Activated naive CD4-positive, alpha-beta T cell treated with anti-CD3 and anti-CD28 coated beads, Interleukin-2, amount 10 ng/mL, durations not matched to agents 7 days and 5 days (primary cell): ENCODE results near the gene CCDC8.
"Not testable (repeated sequence)": the region's sequence is repeated elsewhere in the genome, so short reads cannot be mapped to it uniquely, and the experiment has no call there.

Experiments
- CTCF ChIA-PET: fragments of 350-600 bp; sonication (Branson Sonifier 250); formaldehyde crosslinking; loops from one replicate; lab custom pipeline; 2021; ENCODE audit warnings: antibody characterized with exemption; lab: Charles Lee
- DNase-seq: peaks from one replicate; pipeline ENCODE4 v3.0.0-alpha.2; 2020
- H3K27ac Mint-ChIP-seq: one replicate; pipeline ENCODE4 v1.8.0; 2021; ENCODE audit warnings: mild to moderate bottlenecking, moderate library complexity, mixed read lengths
- H3K27me3 Mint-ChIP-seq: one replicate; pipeline ENCODE4 v1.8.0; 2021; ENCODE audit warnings: mild to moderate bottlenecking, mixed read lengths
- H3K36me3 Mint-ChIP-seq: one replicate; pipeline ENCODE4 v1.8.0; 2021; ENCODE audit warnings: mixed read lengths
- H3K4me1 Mint-ChIP-seq: one replicate; pipeline ENCODE4 v1.8.0; 2021; ENCODE audit warnings: mixed read lengths
- H3K4me3 Mint-ChIP-seq: one replicate; pipeline ENCODE4 v1.8.0; 2021; ENCODE audit warnings: mild to moderate bottlenecking, moderate library complexity, mixed read lengths
- H3K9me3 Mint-ChIP-seq: one replicate; pipeline ENCODE4 v1.8.0; 2021; ENCODE audit warnings: mixed read lengths

CCDC8 gene

DNA sequence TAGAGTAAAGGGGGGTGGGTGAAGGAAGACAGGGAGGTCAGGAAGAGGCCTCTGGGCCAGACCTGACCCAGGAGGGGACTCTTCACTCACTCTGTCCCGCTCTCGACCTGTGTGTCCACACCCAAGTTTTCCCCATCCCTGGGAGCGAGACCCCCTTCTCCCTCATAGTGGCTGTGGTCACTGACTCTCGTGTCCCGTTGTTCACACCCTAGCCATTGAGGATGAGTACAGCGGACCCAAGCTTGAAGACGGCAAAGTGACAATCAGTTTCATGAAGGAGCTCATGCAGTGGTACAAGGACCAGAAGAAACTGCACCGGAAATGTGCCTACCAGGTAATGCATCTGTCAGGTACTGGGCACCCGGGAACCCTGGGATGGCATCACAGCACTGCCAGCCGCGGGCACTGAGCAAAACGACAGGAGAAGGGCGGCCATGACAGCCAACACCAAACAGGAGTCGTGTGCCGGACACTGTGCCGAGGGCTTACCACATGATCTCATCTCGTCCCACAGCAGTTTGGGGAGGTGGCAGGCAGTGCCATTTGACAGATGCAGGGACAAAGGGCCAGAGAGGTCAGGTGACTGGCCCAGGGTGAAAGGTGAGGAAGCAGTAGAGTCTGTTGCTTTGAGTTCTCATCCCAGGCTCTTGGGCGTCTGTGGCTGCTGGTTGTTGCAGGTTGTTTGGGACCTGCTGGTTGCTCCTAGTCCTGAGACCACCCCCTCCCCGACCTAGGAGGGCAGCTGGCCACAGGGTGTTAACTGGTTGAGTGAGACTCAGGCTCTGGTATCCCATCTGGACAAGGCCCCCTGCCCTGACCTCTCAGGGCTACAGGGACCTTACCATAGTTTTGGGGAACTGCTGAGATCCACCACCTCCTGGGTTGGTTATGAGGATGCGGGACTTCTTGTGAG lies 36.9 kb downstream of the CCDC8 start:
- peak; percentile 11 for DNase-seq
- H3K27me3 Mint-ChIP-seq: no peaks in the 10 kb centered on the region
- no peak overlapping the region for H3K4me3 Mint-ChIP-seq
- no peak overlapping the region for H3K27ac Mint-ChIP-seq
- CTCF ChIA-PET: interaction anchor here (0.7 to 1.6 kb wide), 2 partner anchors 8 to 30 kb away, joined by 3 to 9 read pairs; partner anchors contain the start of gene PPP5C
- peaks cover 10% of the 10 kb centered on the region for H3K4me1 Mint-ChIP-seq
- H3K36me3 Mint-ChIP-seq: peaks cover 45% of the 10 kb centered on the region
- no peaks in the 10 kb centered on the region for H3K9me3 Mint-ChIP-seq

DNA sequence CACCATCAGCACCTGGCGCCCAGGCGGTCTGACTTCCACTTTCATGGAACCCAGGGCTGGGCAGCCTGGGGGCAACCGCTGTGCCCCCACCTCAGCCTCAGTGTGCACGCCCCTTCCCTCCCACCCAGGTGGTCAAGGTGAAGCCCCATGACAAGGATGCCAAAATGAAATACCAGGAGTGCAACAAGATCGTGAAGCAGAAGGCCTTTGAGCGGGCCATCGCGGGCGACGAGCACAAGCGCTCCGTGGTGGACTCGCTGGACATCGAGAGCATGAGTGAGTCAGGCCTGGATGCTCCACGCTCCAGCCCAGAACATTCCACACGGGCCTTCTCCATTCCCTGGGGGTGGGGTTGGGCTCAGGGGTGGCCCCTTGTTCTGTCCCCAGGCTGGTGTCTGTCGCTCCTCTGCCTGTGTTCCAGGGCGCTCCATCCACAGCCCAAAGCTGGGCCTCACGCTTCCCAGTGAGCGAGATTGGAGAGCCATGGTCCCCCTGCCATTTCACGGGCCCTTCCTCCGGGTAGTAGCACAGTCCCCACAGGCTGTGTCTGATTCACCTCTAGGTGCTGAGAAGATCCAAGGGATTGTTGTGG lies 37.8 kb downstream of the CCDC8 start:
- H3K4me3 Mint-ChIP-seq, CTCF ChIA-PET, H3K27me3 Mint-ChIP-seq, H3K27ac Mint-ChIP-seq, H3K9me3 Mint-ChIP-seq: not testable (repeated sequence)
- H3K4me1 Mint-ChIP-seq: peaks cover 15% of the 10 kb centered on the region
- peaks cover 40% of the 10 kb centered on the region for H3K36me3 Mint-ChIP-seq
- DNase-seq: peak; percentile 7

DNA sequence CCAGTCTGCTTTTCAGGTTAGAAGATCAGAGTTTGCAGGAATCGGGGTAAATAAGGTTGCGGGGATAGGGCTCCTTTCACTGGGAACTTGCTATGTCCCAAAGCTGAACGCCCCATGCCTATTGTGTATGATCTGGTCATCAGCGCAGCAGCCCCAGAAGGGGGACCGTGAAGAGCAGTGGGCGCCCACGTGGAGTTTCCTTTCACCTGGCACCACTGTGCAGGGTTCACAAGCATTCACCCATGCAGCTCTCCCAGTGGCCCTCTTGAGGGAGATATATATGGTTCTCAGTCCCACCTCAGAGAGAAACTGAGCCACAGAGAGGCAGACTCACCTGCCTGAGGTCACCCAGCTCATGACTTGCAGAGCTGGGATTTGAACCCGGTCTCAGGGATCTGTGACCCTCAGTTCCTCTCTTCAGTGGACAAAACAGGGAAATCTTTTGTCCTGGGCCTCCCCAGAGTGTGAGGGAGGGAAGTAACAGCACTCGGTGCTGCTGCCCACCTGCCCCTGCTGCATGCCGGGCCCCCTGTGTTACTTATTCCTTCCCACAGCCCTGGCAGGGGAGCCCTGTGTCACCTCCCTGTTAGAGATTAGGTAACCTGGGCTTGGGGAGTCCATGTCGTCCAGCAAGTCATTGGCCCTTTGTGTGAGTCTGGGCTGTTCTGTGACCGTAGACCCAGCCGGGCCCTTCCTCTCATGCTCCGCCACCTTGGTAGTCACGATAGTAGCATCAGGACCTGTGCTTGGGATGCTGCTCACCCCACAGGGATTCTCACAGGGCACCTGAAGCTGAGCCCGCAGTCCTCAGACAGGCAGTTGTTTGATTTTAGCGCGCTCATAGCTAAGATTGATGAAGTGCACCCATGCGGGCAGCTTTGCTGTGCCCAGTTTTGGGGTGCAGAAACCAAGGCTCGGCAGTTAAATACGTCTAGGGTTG lies 38.6 kb downstream of the CCDC8 start:
- H3K4me1 Mint-ChIP-seq: peaks cover 15% of the 10 kb centered on the region
- CTCF ChIA-PET: interaction anchor here (0.6 kb wide), 1 partner anchor 236 kb away, joined by 3 read pairs; no protein-coding TSS in a partner anchor

DNA sequence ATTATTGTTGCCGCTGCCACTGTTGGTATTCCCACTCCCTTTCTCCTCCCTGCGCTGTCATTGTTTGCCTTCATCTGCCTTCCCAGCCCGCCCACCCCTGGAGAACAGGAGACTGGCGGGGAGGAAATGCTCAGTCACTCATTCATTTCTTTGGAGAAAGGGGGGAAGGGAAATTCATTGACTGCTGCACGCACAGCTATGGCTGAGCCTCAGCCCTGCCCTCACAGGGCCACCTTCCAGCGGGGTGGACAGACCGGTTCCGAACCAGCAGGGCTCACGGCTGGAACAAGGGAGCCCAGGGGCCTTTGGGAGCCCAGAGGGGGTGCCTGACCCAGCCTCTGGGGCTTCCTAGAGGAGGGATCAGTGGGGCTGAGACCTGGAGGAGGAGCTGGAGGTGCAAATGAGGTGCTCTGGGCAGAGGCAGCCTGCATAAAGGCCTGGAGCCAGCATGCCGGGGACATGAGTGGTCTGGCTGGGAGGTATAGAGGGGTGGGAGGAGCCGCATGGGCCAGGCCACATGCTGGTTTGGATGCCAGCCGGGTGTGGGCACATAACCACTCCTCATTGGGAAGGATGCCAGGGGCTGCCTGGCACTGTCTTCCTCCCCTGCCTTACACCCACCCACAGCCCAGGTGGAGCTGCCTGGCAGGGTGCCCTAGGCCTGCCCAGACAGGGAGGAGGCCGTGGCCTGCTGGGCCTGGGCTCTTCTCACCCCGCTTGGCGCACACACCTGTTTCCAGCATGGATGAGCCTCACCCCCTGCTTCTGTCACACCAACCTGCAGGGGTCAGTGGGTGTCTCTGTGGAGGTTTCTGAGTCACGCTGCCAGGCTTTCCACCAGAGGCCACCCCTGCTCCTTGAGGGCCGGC lies 39.6 kb downstream of the CCDC8 start:
- peak; percentile 13 for DNase-seq
- Mint-ChIP-seq H3K27me3 (no peaks in the 10 kb centered on the region), H3K4me3 (no peak overlapping the region), H3K27ac (no peak overlapping the region), H3K36me3 (peaks cover 29% of the 10 kb centered on the region), H3K9me3 (no peaks in the 10 kb centered on the region), H3K4me1 (peaks cover 17% of the 10 kb centered on the region)
- CTCF ChIA-PET: interaction anchor here (0.6 to 1.0 kb wide), 2 partner anchors 22 to 235 kb away, joined by 3 read pairs; no protein-coding TSS in a partner anchor

More for the DNA sequence above, 38.6 kb downstream of the CCDC8 start:
- Mint-ChIP-seq H3K27me3 (no peaks in the 10 kb centered on the region), H3K4me3 (no peak overlapping the region), H3K36me3 (peaks cover 36% of the 10 kb centered on the region), H3K27ac (no peak overlapping the region), H3K9me3 (no peaks in the 10 kb centered on the region)
- peak; percentile 17 for DNase-seq

DNA sequence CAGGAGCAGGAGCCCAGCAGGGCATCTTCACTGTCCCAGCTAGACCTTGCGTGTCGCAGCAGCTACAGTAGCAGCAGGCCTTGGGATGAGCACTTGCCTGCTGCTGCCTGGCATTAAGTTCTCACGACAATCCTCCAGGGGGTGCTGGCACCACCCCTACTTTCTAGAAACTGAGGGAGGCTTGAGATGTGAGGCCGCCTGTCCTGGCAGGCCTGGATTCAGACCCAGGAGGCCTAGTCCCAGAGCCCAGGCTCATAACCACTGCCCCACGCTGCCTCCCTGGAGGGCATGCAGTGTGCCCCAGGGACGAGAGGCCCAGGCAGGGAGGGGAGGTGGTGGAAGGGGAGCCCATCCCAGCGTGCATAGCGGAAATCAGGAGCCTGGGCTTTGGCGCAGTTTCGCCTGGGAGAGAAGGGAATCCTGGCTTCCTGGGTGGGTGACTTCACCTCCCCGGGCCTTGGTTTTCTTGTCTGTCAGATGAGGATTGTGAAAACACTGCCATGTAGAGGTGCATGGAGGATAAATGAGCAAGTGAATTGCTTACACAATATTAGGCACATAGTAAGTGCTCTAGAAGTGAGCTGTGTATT lies 40.4 kb downstream of the CCDC8 start:
- H3K27ac Mint-ChIP-seq: no peak overlapping the region
- DNase-seq: peak; percentile 3
- no peaks in the 10 kb centered on the region for H3K27me3 Mint-ChIP-seq

DNA sequence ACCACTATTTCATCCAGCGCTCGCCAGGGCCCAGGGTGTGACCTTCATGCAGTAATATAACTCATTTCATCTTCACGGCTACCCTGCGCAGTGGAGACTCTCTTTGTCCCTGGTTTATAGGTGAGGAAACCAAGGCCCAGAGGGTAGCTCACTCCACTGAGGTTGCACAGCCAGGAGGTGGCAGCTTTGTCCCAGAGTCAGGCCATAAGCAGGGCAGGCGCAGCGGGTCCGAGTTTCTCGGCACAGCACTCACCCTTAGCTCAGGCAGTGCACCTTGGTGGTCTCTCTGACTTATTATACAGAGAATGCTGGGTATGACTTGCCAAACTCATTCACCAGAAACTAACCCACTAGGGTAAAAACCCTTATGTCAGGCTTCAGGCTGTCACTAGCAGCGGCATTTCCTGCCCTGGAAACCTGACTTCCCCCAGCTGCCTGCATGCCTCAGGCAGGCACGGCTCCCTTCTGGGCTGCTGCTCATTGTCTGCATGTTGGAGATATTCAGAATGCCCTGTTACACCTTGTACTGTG lies 41.9 kb downstream of the CCDC8 start:
- peak; percentile 34 for DNase-seq
- Mint-ChIP-seq H3K27ac (peak overlapping the region; percentile 68), H3K4me1 (peaks cover 22% of the 10 kb centered on the region), H3K9me3 (no peaks in the 10 kb centered on the region), H3K27me3 (no peaks in the 10 kb centered on the region), H3K36me3 (peaks cover 24% of the 10 kb centered on the region), H3K4me3 (no peak overlapping the region)
- CTCF ChIA-PET: interaction anchor here (0.6 to 2.0 kb wide), 9 partner anchors 13 to 168 kb away, joined by 3 to 4 read pairs (median 3); partner anchors contain the start of gene PPP5C

More for the DNA sequence above, 40.4 kb downstream of the CCDC8 start:
- no peaks in the 10 kb centered on the region for H3K9me3 Mint-ChIP-seq
- CTCF ChIA-PET: interaction anchor here (1.0 kb wide), 1 partner anchor 23 kb away, joined by 3 read pairs; no protein-coding TSS in a partner anchor
- peaks cover 30% of the 10 kb centered on the region for H3K36me3 Mint-ChIP-seq
- H3K4me3 Mint-ChIP-seq: no peak overlapping the region
- H3K4me1 Mint-ChIP-seq: peaks cover 17% of the 10 kb centered on the region

DNA sequence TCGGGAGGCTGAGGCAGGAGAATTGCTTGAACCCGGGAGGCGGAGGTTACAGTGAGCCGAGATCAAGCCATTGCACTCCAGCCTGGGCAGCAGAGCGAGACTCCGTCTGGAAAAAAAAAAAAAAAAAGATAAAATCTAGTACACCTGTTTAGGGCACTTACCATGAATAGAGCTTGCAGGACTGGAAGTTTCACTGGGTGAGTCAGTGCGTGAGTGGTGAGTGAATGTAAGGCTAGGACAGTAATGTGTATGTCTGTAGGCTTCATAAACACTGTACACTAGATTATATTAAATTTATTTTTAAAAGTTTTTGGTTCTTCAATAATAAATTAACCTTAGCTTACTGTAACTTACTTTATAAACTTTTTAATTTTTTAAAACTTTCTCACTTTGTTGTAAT lies 43.5 kb downstream of the CCDC8 start:
- peaks cover 26% of the 10 kb centered on the region for H3K4me1 Mint-ChIP-seq

DNA sequence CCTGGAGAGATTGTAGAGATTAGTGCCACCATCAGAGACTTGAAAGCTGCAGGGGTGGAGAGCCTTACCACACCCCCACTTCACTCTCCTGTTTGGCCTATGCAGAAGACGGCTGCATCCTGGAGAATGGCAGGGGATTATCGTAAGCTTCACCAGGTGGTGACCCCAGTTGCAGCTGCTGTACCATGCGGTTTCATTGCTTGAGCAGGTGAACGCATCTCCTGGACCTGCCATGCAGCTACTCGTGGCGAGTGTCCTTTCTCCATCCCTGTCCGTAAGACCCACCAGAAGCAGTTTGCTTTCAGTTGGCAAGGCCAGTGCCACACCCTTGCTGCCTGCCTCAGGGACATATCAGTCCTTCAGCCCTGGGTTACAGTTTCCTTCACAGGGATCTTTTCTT lies 45.2 kb downstream of the CCDC8 start:
- no peaks in the 10 kb centered on the region for H3K9me3 Mint-ChIP-seq
- H3K4me3 Mint-ChIP-seq: no peak overlapping the region
- DNase-seq: peak; percentile 14
- H3K36me3 Mint-ChIP-seq: peaks cover 36% of the 10 kb centered on the region
- no peaks in the 10 kb centered on the region for H3K27me3 Mint-ChIP-seq
- H3K27ac Mint-ChIP-seq: no peak overlapping the region
- CTCF ChIA-PET: interaction anchor here (0.6 to 1.9 kb wide), 5 partner anchors 9 to 343 kb away, joined by 3 to 9 read pairs (median 4); partner anchors contain the start of gene PPP5C
- H3K4me1 Mint-ChIP-seq: peaks cover 37% of the 10 kb centered on the region

More for the DNA sequence above, 43.5 kb downstream of the CCDC8 start:
- Mint-ChIP-seq H3K36me3 (peaks cover 28% of the 10 kb centered on the region), H3K27ac (no peak overlapping the region), H3K9me3 (no peaks in the 10 kb centered on the region), H3K4me3 (no peak overlapping the region), H3K27me3 (no peaks in the 10 kb centered on the region)
- peak; percentile 20 for DNase-seq
- CTCF ChIA-PET: interaction anchor here (0.6 to 1.7 kb wide), 3 partner anchors 22 to 113 kb away, joined by 3 to 9 read pairs (median 4); partner anchors contain the start of gene PPP5C

DNA sequence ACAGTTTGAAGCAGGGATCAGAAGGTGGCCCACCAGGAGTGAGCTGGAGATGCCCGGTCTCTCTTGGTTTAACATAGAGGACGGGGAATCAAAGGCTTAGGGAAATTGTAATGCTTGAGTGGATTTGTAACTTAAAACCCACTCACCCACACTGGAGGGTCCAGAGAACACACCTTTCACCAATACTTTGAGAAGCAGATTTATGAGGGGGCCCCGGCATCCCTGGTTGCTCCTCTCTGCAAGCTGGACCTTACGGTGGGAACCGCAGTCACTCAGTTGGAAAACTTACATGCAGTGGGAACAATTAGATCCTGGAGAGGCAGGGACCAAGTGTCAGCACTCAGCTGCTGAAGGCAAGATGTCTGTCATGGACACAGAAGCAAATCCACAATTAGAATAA lies 45.9 kb downstream of the CCDC8 start:
- peaks cover 37% of the 10 kb centered on the region for H3K4me1 Mint-ChIP-seq
- DNase-seq: peak; percentile 12
- peaks cover 35% of the 10 kb centered on the region for H3K36me3 Mint-ChIP-seq
- no peak overlapping the region for H3K27ac Mint-ChIP-seq
- no peaks in the 10 kb centered on the region for H3K9me3 Mint-ChIP-seq
- no peaks in the 10 kb centered on the region for H3K27me3 Mint-ChIP-seq
- no peak overlapping the region for H3K4me3 Mint-ChIP-seq
- CTCF ChIA-PET: interaction anchor here (1.5 to 1.9 kb wide), 2 partner anchors 10 to 21 kb away, joined by 4 to 9 read pairs; partner anchors contain the start of gene PPP5C

DNA sequence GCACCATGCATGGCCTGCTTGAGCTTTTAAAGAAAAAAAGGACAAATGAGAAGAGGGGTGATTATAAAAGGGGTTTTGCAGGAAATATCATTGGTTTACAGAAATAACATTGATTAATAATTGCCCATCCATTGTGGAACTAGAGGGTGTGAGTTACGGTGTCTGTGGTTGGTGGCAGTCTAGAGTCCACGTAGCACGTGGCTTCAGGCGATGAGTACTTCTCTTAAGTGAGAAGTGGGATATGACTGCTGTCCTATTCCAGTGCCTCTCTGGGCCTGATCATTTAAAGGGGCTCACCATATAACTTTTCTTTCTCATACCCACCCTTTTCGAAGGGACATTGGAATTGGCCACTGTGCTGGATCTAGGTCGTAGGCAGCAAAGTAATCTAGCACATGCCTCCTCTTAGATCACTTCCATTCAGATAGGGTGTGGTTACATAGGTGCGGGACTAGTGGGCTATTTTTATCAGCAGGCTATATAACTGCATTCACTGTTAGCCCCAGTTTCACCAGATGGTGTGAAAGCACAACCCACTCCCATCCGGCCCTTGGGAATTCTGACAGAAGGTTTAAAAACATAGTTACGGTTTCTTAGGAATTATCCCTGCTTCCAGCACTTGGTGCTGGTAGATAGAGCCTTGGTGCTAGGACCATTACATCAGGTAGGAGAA lies 46.6 kb downstream of the CCDC8 start:
- CTCF ChIA-PET: no interaction called here
- no peaks in the 10 kb centered on the region for H3K27me3 Mint-ChIP-seq
- peak overlapping the region; percentile 20 for H3K27ac Mint-ChIP-seq
- peak; percentile 5 for DNase-seq
- H3K4me3 Mint-ChIP-seq: no peak overlapping the region
- H3K9me3 Mint-ChIP-seq: no peaks in the 10 kb centered on the region
- peaks cover 34% of the 10 kb centered on the region for H3K36me3 Mint-ChIP-seq
- H3K4me1 Mint-ChIP-seq: peaks cover 35% of the 10 kb centered on the region

DNA sequence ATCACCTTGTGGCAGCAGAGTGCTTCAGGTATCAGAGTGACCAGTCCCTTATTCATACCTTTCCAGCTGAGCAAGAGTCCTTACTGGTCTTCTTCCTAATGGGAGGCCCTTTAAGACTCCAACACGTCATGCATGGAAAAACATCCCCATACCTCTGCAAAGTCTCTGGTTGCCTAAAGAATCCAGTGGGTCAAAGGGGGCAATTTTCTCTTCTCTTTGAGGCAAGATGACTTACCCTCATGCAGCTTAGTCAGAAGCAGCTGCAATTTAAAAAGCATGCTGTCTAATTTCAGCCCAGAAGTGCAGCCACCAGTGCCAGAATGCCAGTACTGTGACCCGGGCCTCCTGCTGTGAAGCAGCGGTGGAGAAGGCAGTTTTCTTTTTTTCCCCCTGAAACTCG lies 47.8 kb downstream of the CCDC8 start:
- Mint-ChIP-seq H3K4me3 (no peak overlapping the region), H3K27me3 (no peaks in the 10 kb centered on the region), H3K27ac (no peak overlapping the region), H3K4me1 (peaks cover 37% of the 10 kb centered on the region), H3K9me3 (no peaks in the 10 kb centered on the region), H3K36me3 (peaks cover 35% of the 10 kb centered on the region)
- DNase-seq: no peak
- CTCF ChIA-PET: no interaction called here

DNA sequence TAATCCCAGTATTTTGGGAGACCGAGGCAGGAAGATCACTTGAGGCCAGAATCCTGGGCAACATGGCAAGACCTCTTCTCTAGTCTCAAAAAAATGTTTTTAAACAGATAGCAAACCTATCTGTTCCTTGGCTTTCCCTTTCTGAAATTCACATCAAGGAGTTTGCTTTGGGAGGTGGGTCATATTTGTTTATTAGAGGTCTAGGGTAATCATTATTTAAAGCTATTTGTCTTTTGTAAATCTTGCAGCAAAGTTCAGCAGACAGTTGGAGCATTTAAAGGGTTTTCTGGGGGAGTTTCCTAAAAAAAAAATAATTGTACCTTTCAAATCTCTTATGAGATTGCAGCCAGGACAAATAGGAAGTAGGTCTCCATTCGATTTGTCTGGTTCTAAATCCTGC lies 49.0 kb downstream of the CCDC8 start:
- Mint-ChIP-seq H3K4me3 (no peak overlapping the region), H3K36me3 (peaks cover 38% of the 10 kb centered on the region), H3K4me1 (peaks cover 40% of the 10 kb centered on the region), H3K9me3 (no peaks in the 10 kb centered on the region), H3K27ac (no peak overlapping the region), H3K27me3 (no peaks in the 10 kb centered on the region)
- CTCF ChIA-PET: interaction anchor here (0.6 kb wide), 1 partner anchor 18 kb away, joined by 4 read pairs; the partner anchor contains the start of gene PPP5C
- no peak for DNase-seq
